Fibroblast of the aortic adventitia (primary cell): Measurements from ENCODE around the gene ATRIP. TPM values are rescaled to one million over a fixed set of nuclear protein-coding genes. Genes with fewer than 3 reads are reported as not detected.

Experiments
- DNase-seq: peaks from one replicate; pipeline ENCODE4 v3.0.0-alpha.2; 2010; ENCODE audit warnings: low read depth
- H3K4me3 ChIP-seq: 2 replicates; pipeline ENCODE4 v1.5.1; 2011; ENCODE audit warnings: low read depth, mild to moderate bottlenecking, control low read depth, low read length, moderate library complexity
- total RNA-seq: library from RNA; depleted of rRNA; stranded (reverse); fragments of >200 nt; gene quantifications from 2 replicates; pipeline ENCODE4 v1.2.3, GENCODE V29; 2012; ENCODE audit warnings: low replicate concordance
- TF ChIP-seq, protein P1 (sequence below): IDR thresholded peaks from 2 replicates; pipeline ENCODE4 v1.5.1; 2011; ENCODE audit warnings: mild to moderate bottlenecking, low read length, control low read depth, inconsistent platforms; ENCODE audit not compliant: insufficient read depth

The ATRIP gene
- total RNA-seq, 1 donor: 14.5 TPM

DNA sequence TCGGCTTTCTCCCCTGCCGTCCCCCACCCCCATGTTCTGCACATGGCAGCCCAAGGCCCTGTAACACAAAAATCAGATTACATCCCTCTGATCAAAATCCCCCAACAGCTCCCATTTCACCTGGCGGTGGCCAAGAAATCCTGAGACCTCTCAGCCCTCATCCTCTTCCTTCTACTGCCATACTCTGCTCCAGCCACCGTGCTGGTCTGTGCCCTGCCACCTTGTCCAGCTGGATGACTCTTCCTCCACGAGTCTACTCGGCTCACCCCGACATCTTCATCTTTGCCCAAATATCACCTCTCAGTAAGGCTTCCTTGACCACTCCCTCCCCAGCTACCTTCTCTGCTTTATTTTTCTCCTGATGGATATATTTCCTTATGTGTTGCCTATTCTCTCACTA, 9.7 kb upstream of the ATRIP start:
- H3K4me3 ChIP-seq: no peak overlapping the region
- TF ChIP-seq, protein P1, sequence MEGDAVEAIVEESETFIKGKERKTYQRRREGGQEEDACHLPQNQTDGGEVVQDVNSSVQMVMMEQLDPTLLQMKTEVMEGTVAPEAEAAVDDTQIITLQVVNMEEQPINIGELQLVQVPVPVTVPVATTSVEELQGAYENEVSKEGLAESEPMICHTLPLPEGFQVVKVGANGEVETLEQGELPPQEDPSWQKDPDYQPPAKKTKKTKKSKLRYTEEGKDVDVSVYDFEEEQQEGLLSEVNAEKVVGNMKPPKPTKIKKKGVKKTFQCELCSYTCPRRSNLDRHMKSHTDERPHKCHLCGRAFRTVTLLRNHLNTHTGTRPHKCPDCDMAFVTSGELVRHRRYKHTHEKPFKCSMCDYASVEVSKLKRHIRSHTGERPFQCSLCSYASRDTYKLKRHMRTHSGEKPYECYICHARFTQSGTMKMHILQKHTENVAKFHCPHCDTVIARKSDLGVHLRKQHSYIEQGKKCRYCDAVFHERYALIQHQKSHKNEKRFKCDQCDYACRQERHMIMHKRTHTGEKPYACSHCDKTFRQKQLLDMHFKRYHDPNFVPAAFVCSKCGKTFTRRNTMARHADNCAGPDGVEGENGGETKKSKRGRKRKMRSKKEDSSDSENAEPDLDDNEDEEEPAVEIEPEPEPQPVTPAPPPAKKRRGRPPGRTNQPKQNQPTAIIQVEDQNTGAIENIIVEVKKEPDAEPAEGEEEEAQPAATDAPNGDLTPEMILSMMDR: no peak
- DNase-seq: no peak

DNA sequence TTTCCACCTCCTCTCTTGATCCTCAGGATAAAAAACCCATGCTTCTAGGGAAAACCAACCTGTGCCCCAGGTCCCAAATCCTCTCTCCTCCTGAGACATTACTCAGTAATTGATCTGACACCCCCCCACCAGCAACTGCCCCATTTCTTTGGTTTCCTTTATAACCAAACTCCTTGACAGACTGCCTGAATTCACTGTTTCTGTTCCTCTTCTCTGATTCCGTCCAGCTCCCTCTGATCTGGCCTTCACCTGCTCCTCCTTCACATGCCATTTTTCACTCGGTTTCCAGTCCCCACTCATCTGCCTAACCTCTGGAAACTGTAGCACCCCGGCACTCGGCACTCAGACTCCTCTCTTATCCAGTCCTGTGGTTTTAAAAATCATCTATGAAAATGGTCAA, 8.7 kb upstream of the ATRIP start:
- DNase-seq: no peak
- no peak overlapping the region for H3K4me3 ChIP-seq
- TF ChIP-seq, protein P1: no peak

DNA sequence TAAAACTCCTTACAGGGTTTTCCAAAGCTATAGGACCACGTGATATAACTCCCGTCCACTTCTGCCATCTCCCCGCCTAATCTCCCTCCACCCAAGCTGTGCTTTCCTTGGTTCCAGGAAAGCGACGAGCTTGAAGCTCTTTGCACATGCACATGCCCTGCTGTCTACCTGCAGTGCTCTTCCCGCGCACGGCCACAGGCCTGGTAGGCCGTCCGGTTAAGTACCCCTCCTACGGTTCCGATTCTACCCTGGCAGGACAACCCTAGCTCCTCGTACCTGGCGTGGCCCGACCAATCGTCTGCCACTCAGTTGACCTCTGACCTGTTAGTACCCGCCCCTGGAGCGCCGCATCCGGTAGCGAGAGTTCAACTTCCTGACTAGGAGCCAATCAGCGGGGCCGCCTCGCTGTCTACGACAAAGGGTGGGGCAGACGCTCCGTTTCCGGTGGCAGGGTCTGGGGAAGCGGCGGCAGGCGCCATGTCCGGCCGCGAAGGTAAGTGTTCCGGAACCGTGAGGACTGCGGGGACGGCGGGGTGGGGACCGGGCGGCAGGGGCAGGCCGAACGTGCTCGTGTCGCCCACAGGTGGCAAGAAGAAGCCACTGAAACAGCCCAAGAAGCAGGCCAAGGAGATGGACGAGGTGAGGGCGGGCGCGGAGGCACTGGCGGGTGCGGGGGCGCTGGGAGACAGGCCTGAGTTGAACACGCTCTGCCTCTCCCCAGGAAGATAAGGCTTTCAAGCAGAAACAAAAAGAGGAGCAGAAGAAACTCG, 6.5 kb upstream of the ATRIP start, which contains the start of the genes CCDC51 and TMA7:
Gene CCDC51 (minus strand): TSS at position 300 of the 770 bp plus-strand sequence. CDS start 4,991 bp downstream, outside the sequence.
Gene TMA7 (plus strand): TSS at position 438 of the 770 bp plus-strand sequence. CDS start 40 bp downstream, at position 478.
- peak within 1 kb of the TSS; percentile 97 for H3K4me3 ChIP-seq
- peak; percentile 93 for DNase-seq
- TF ChIP-seq, protein P1: no peak

DNA sequence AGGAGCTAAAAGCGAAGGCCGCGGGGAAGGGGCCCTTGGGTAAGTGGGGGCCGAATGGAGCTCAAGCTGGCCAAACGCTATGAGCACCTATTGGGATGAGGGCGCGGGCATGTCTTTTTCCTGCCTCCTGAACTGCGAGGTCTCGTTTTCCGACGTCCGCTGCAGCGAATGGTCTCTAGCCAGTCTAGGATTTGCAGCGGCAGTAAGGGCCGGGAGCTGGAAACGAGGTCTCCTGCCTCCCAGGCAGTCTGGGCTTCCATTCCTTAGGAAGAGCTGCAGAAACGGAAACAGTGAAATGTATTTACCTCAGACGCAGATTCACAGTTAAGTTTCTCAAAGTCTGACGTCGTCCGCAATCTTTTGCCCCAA, 6.0 kb upstream of the ATRIP start:
- DNase-seq: no peak
- TF ChIP-seq, protein P1: no peak
- peak overlapping the region; percentile 97 for H3K4me3 ChIP-seq

DNA sequence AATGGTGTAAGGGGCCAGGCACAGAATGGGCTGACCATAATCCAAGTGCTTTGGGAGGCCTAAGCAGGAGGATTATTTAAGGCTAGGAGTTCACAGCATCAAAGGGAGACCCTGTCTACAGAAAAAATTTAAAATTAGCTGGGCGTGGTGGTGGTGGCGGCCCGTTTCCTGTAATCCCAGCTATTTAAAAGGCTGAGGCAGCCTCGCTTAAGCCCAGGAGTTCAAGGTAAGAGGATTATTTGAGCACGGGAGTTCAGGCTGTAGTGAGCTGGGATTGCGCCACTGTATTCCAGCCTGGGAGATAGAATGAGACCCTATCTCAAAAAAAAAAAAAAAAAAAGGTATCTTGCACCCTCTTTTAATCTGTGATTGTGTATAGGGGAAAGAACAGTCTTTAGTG, 4.6 kb upstream of the ATRIP start:
- no peak for DNase-seq
- TF ChIP-seq, protein P1: no peak
- peak overlapping the region; percentile 4 for H3K4me3 ChIP-seq

DNA sequence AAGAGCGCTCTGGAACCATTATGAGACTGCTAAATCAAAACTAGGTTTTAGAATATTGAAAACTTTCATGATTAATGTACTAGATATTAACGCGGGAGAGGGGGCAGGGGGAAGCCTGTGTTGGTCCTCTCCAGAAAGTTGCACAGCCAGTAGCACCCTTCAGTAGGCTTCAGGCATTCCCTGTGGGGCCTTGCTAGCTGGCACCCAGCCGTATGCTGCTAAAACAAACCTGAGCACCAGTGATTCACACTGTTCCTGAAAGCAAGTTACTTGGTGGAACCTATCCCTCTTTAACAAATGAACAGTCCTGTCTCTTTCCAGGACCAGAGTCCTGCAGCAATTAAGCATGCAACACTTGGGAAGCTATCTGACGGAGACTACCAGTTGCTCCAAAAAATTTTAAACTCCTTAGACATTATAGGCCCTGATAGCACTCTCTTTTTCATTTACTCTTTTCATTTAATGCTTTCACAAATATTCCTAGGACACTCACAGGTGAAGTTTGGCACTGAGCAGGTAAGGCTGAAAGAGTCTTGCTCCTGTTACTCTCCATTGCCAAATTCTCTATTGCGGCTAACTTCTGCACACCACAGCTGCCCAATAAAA, 1.2 kb upstream of the ATRIP start:
- no peak for DNase-seq
- peak overlapping the region; percentile 92 for H3K4me3 ChIP-seq
- TF ChIP-seq, protein P1: no peak

DNA sequence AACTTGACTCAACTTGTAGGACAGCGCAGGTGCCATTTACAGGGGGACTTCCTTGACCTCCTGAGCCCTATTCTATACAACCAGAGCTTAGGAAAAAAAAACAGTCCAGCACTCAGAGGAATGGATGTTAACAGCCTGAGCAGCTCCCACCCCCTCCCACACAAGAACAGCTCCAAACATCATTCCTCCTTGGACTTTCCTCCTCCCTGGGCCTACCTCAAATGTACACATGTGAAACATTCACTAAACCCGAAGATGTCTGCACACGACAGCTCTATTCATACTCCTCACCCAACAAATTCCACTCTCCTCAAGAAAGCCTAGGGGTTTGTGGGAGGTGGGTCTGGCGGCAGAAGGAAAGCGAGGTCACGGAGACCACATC, 503 bp upstream of the ATRIP start:
- no peak for DNase-seq
- TF ChIP-seq, protein P1: no peak
- H3K4me3 ChIP-seq: peak overlapping the region; percentile 92
